K562 (cell line): Measurements from ENCODE around the gene BID. TPM values are rescaled to one million over a fixed set of nuclear protein-coding genes. Genes with fewer than 3 reads are reported as not detected.
A peak's percentile ranks its signal among the peaks of the same experiment; 100 is the strongest.

Experiments used
- ATAC-seq: fragments of 200-7000 bp; cut with Tn5 transposase; 3 replicates; pipeline ENCODE4 v1.9.1; 2020; ENCODE audit warnings: moderate library complexity
- BruUV-seq: library from RNA; stranded (reverse); fragments of 400-500 nt; replicated peaks from 2 replicates; lab custom pipeline; 2021; lab: Mats Ljungman, UMichigan
- CTCF ChIA-PET: fragments of 300-600 bp; formaldehyde crosslinking; extraction: SDS; loops from one replicate; lab custom pipeline; 2021; ENCODE audit warnings: low intra/inter-chr PET ratio; lab: Yijun Ruan, JAX
- POLR2A ChIA-PET: fragments of 300-600, 350-650 bp; sonication (Branson Sonifier 250); formaldehyde crosslinking; extraction: SDS; loops from one replicate; lab custom pipeline; 2021; ENCODE audit warnings: antibody characterized with exemption, inconsistent platforms; lab: Yijun Ruan, JAX
- DNase-seq, 4 experiments: peaks; one replicate each; pipeline versions ENCODE4 v3.0.0 to v3.0.0-alpha.2; 2011 to 2018; ENCODE audit warnings: low spot score in 3 of 4, mixed read lengths in 3 of 4; ENCODE audit errors: extremely low read depth in 1 of 4
- FAIRE-seq: peaks from 2 replicates; lab custom pipeline; 2011; peaks lifted over from hg19 to GRCh38; lab: Jason Lieb, UNC
- H2AFZ ChIP-seq: 2 replicates; pipeline ENCODE4 v1.6.0; 2011; ENCODE audit warnings: low read depth, low read length, control low read depth, inconsistent platforms
- H3K27ac ChIP-seq: fragments of 200-600 bp; 3 replicates; pipeline ENCODE4 v1.8.0; 2011; ENCODE audit warnings: low read depth, mild to moderate bottlenecking, control low read depth, inconsistent platforms, low read length, moderate library complexity, mixed read lengths; ENCODE audit errors: extremely low read depth
- H3K27me3 ChIP-seq, 2 experiments: fragments of 300-600 bp in 1 of 2; 2 replicates in 1 of 2; 3 replicates in 1 of 2; pipeline versions ENCODE4 v1.6.0 to v1.8.0; 2011; ENCODE audit warnings: inconsistent platforms in 2 of 2, low read length in 2 of 2, mild to moderate bottlenecking in 1 of 2, mixed read lengths in 1 of 2, moderate library complexity in 1 of 2; ENCODE audit not compliant: control insufficient read depth in 2 of 2, insufficient read depth in 2 of 2
- H3K36me3 ChIP-seq: fragments of 300-600 bp; 3 replicates; pipeline ENCODE4 v1.8.0; 2011; ENCODE audit warnings: mild to moderate bottlenecking, low read length, inconsistent platforms; ENCODE audit not compliant: control insufficient read depth, insufficient read depth
- H3K4me1 ChIP-seq, 2 experiments: fragments of 200-600 bp in 1 of 2; replicated peaks in 1 of 2; 2 replicates in 1 of 2; 3 replicates in 1 of 2; pipeline versions ENCODE4 v1.5.1 to v1.8.0; 2011; ENCODE audit warnings: inconsistent platforms in 2 of 2, low read length in 2 of 2, mild to moderate bottlenecking in 1 of 2, mixed read lengths in 1 of 2, moderate library complexity in 1 of 2; ENCODE audit not compliant: control insufficient read depth in 2 of 2, insufficient read depth in 2 of 2
- H3K4me2 ChIP-seq: 2 replicates; pipeline ENCODE4 v1.6.1; 2011; ENCODE audit warnings: low read length, control low read depth, inconsistent platforms, mixed read lengths; ENCODE audit not compliant: insufficient read depth
- H3K4me3 ChIP-seq: fragments of 200-600 bp; sonication (generic), shearing (Covaris generic); 2 replicates; pipeline ENCODE4 v1.5.1; 2016; ENCODE audit warnings: control low read depth, inconsistent platforms
- H3K79me2 ChIP-seq: fragments of 200-600 bp; 3 replicates; pipeline ENCODE4 v1.8.0; 2011; ENCODE audit warnings: low read length, inconsistent platforms; ENCODE audit not compliant: control insufficient read depth, insufficient read depth
- H3K9ac ChIP-seq, 2 experiments: 2 replicates each; pipeline versions ENCODE4 v1.6.0 to v1.6.1; 2011; ENCODE audit warnings: low read depth in 2 of 2, low read length in 2 of 2, control low read depth in 1 of 2, inconsistent platforms in 1 of 2, mild to moderate bottlenecking in 1 of 2, mixed read lengths in 1 of 2; ENCODE audit not compliant: insufficient read depth in 1 of 2
- H3K9me1 ChIP-seq: one replicate; pipeline ENCODE4 v1.6.0; 2011; ENCODE audit warnings: inconsistent platforms, mild to moderate bottlenecking, low read length, moderate library complexity; ENCODE audit not compliant: control insufficient read depth, insufficient read depth
- H3K9me3 ChIP-seq: replicated peaks from 2 replicates; pipeline ENCODE4 v1.5.1; 2011; ENCODE audit warnings: low read depth, low read length, inconsistent platforms; ENCODE audit not compliant: control insufficient read depth, insufficient read depth
- H4K20me1 ChIP-seq: replicated peaks from 2 replicates; pipeline ENCODE4 v1.6.1; 2011; ENCODE audit warnings: low read length, inconsistent platforms, mixed read lengths; ENCODE audit not compliant: control insufficient read depth, insufficient read depth
- ATF1 ChIP-seq, 2 experiments: fragments of 450-650 bp in 1 of 2; IDR thresholded peaks; 2 replicates each; pipeline ENCODE4 v1.6.1; 2016; ENCODE audit warnings: missing compliant biosample characterization in 1 of 2, missing genetic modification characterization in 1 of 2
- ATF6 ChIP-seq: sonication (generic); formaldehyde crosslinking; IDR thresholded peaks from 2 replicates; pipeline ENCODE4 v1.4.0; 2020; ENCODE audit warnings: mild to moderate bottlenecking, missing genetic modification reagents
- C11orf30 ChIP-seq: fragments of 450-650 bp; IDR thresholded peaks from 2 replicates; pipeline ENCODE4 v1.6.1; 2016; ENCODE audit warnings: low read depth, mild to moderate bottlenecking
- CBFA2T3 ChIP-seq: fragments of 450-650 bp; IDR thresholded peaks from 2 replicates; pipeline ENCODE4 v1.6.1; 2017
- HMBOX1 ChIP-seq: sonication (generic); IDR thresholded peaks from 2 replicates; pipeline ENCODE4 v1.6.1; 2016
- MNT ChIP-seq, 2 experiments: fragments of 450-650 bp; conservative IDR thresholded peaks; 2 replicates each; pipeline ENCODE4 v1.6.1; 2017; ENCODE audit warnings: mild to moderate bottlenecking in 2 of 2, moderate library complexity in 2 of 2
- NR2F6 ChIP-seq: fragments of 450-650 bp; formaldehyde crosslinking; IDR thresholded peaks from 2 replicates; pipeline ENCODE4 v1.4.0; 2020; ENCODE audit warnings: mild to moderate bottlenecking
- NRF1 ChIP-seq, 2 experiments: fragments of 450-650 bp; IDR thresholded peaks in 1 of 2; conservative IDR thresholded peaks in 1 of 2; 2 replicates each; pipeline ENCODE4 v1.6.1; 2014; ENCODE audit warnings: mild to moderate bottlenecking in 2 of 2
- RNF219 ChIP-seq: fragments of 250-450 bp; sonication (Bioruptor Pico); IDR thresholded peaks from 2 replicates; pipeline ENCODE4 v1.5.0; 2022; ENCODE audit warnings: mild to moderate bottlenecking
- TCFL5 ChIP-seq: fragments of 250-450 bp; sonication (Bioruptor Pico); conservative IDR thresholded peaks from 2 replicates; pipeline ENCODE4 v1.6.1; 2021; ENCODE audit warnings: mild to moderate bottlenecking, moderate library complexity, matching md5 sums
- TOE1 ChIP-seq, 2 experiments: fragments of 450-650 bp in 1 of 2; sonication (generic) in 1 of 2; formaldehyde crosslinking in 1 of 2; IDR thresholded peaks; 2 replicates each; pipeline versions ENCODE4 v1.7.1 to v1.8.0; 2016 to 2022; ENCODE audit warnings: borderline replicate concordance in 2 of 2, mild to moderate bottlenecking in 2 of 2, antibody characterized with exemption in 1 of 2, inconsistent platforms in 1 of 2, low read depth in 1 of 2, missing genetic modification reagents in 1 of 2, moderate library complexity in 1 of 2
- WGBS: fragments of 100-300 bp; shearing (Covaris generic); methylation state at CpG from one replicate; pipeline ENCODE4 v1.1.6; 2016; ENCODE audit warnings: low coverage, mixed read lengths; ENCODE audit not compliant: insufficient coverage; ENCODE audit errors: missing lambda C conversion rate; 5-methylcytosine and 5-hydroxymethylcytosine counted together
- in situ Hi-C: fragments of 300-500 bp; cut with MboI; formaldehyde crosslinking; loops from 4 replicates; pipeline ENCODE4 v1.15.0; 2018; ENCODE audit warnings: inconsistent platforms, mixed read lengths
- intact Hi-C: fragments of 100-400 bp; cut with micrococcal nuclease; formaldehyde crosslinking; loops from 2 replicates; pipeline ENCODE4 v1.14.2; 2022
- polyA plus RNA-seq, 8 experiments: library from polyadenylated mRNA; depleted of rRNA in 4 of 8; stranded (reverse) in 5 of 8; unstranded in 3 of 8; fragments of >200 nt; fragmentation: Nextera tagmentation in 2 of 8; fragmentation: Illumina TruSeq in 1 of 8; extraction: Ambion mirVana in 2 of 8; extraction: Trizol in 1 of 8; gene quantifications; 2 replicates each; pipeline versions ENCODE4 v1.2.1 to v1.2.3, GENCODE V29; 2011 to 2014; ENCODE audit warnings: inconsistent platforms in 1 of 8, missing spikeins in 1 of 8
- total RNA-seq, 7 experiments: library from RNA; depleted of rRNA in 6 of 7; stranded (reverse); fragments of >200 nt in 6 of 7; fragmentation: Illumina TruSeq in 2 of 7; extraction: Trizol in 2 of 7; gene quantifications; 2 replicates each; pipeline versions ENCODE4 v1.2.1 to v1.2.3, GENCODE V29; 2011 to 2021; ENCODE audit warnings: low replicate concordance in 1 of 7

The BID gene
- total and polyA plus RNA-seq, 9 of the 15 experiments (the other 6 are each of a cell fraction or from before 2014, with no cell fraction given): 5.2 to 209 (median 63.7) TPM

- ChIA-PET POLR2A (interaction anchor here (1.2 kb wide), 1 partner anchor 13 kb away, joined by 3 read pairs; no protein-coding TSS in a partner anchor), CTCF (interaction anchor here (0.5 kb wide), 1 partner anchor 227 kb away, joined by 5 read pairs; no protein-coding TSS in a partner anchor)
- Histone ChIP-seq H3K79me2 (no peaks in the 10 kb centered on the region), H3K9ac (peak overlapping the region in 1 of 2 experiments; percentile 79; a peak in 2 of 4 replicates), H3K9me1 (peaks cover 8% of the 10 kb centered on the region), H3K27me3 (no peaks in the 10 kb centered on the region), H2AFZ (no peak overlapping the region), H3K36me3 (no peaks in the 10 kb centered on the region; the same call in 2 of the 3 replicates), H3K4me1 (peaks cover 9 to 36% of the 10 kb centered on the region in 2 experiments; a peak in 4 of 5 replicates), H4K20me1 (0 out of 2 replicates have a peak, but pooled peaks cover 9% of the 10 kb centered on the region), H3K9me3 (no peaks in the 10 kb centered on the region), H3K4me2 (no peak overlapping the region), H3K4me3 (no peak overlapping the region), H3K27ac (no peak overlapping the region)
- DNase-seq (peak in 2 of 4 experiments; percentile 60 to 64), FAIRE-seq (peak; percentile 69), ATAC-seq (0 out of 3 replicates have a peak, but pooled peaks have one; percentile 6)
- 51% methylated on average over 29 of the region's 29 CpGs for WGBS
- in situ Hi-C loops (no loop called here), intact Hi-C loops (no loop called here)
- no TSS peak for BruUV-seq
- TF ChIP-seq ATF1 (CRISPR knock-in tag; IDR thresholded peaks at IDR 0.05) (no peak), ATF1 (tag; IDR thresholded peaks at IDR 0.05) (no peak), TOE1 (IDR thresholded peaks at IDR 0.05; ENCODE audit: borderline replicate concordance) (no peak), TOE1 (CRISPR knock-in tag; IDR thresholded peaks at IDR 0.05; ENCODE audit: borderline replicate concordance, low read depth) (no peak), TCFL5 (CRISPR knock-in tag) (no peak), NR2F6 (CRISPR knock-in tag) (no peak), ATF6 (no peak), MNT (conservative IDR thresholded peaks at IDR 0.05) (no peak), NRF1 (conservative IDR thresholded peaks at IDR 0.05 in 1 of 2, IDR thresholded peaks at IDR 0.05 in 1 of 2) (0 out of 4 replicates have a peak, but pooled peaks of 1 of the 2 experiments have one; percentile 12), HMBOX1 (peak; percentile 71), RNF219 (CRISPR knock-in tag) (no peak), C11orf30 (peak; percentile 67), CBFA2T3 (0 out of 2 replicates have a peak, but pooled peaks have one; percentile 8)
Observed at GRCh38 chr22:17792854-17793434, 18.7 kb upstream of the BID start.
